CD4-positive, alpha-beta T cell (primary cell): ENCODE measurements around the gene FSTL5. TPM values are rescaled to one million over a fixed set of nuclear protein-coding genes. Genes with fewer than 3 reads are reported as not detected.

Source experiments
- ATAC-seq: fragments of 200-7000 bp; cut with Tn5 transposase; one replicate; pipeline ENCODE4 v1.10.0; 2022; ENCODE audit warnings: mild to moderate bottlenecking; ENCODE audit not compliant: poor library complexity
- CTCF ChIA-PET: fragments of 350-600 bp; sonication (Branson Sonifier 250); formaldehyde crosslinking; loops from one replicate; lab custom pipeline; 2021; ENCODE audit warnings: antibody characterized with exemption, inconsistent platforms; lab: Charles Lee
- POLR2A ChIA-PET: fragments of 350-600 bp; sonication (Branson Sonifier 250); formaldehyde crosslinking; loops from one replicate; lab custom pipeline; 2021; ENCODE audit warnings: antibody characterized with exemption, inconsistent platforms; lab: Charles Lee
- DNase-seq, 14 experiments: peaks; one replicate each; pipeline ENCODE4 v3.0.0-alpha.2; 2013 to 2020; ENCODE audit warnings: mixed read lengths in 2 of 14
- H3K27ac ChIP-seq, 2 donors: one replicate each; pipeline versions ENCODE4 v1.5.1 to v1.7.0; 2013; ENCODE audit warnings: low read length in 2 of 2, low read depth in 1 of 2, mild to moderate bottlenecking in 1 of 2
- H3K27me3 ChIP-seq, 2 experiments: 1 replicate in 1 of 2; 2 replicates in 1 of 2; pipeline versions ENCODE4 v1.6.1 to v1.7.0; 2013; ENCODE audit warnings: low read length in 2 of 2, control low read depth in 1 of 2, mild to moderate bottlenecking in 1 of 2, moderate library complexity in 1 of 2; ENCODE audit not compliant: insufficient read depth in 2 of 2, control insufficient read depth in 1 of 2
- H3K36me3 ChIP-seq: one replicate; pipeline ENCODE4 v1.6.1; 2013; ENCODE audit warnings: low read length, control low read depth; ENCODE audit not compliant: insufficient read depth
- H3K4me1 ChIP-seq: one replicate; pipeline ENCODE4 v1.6.1; 2013; ENCODE audit warnings: low read length, control low read depth; ENCODE audit not compliant: insufficient read depth
- H3K4me3 ChIP-seq: one replicate; pipeline ENCODE4 v1.5.1; 2013; ENCODE audit warnings: mild to moderate bottlenecking, low read length, moderate library complexity
- H3K9me3 ChIP-seq, 2 experiments: 1 replicate in 1 of 2; 2 replicates in 1 of 2; pipeline versions ENCODE4 v1.6.1 to v1.7.0; 2013; ENCODE audit warnings: low read length in 2 of 2, mild to moderate bottlenecking in 2 of 2, control low read depth in 1 of 2, moderate library complexity in 1 of 2; ENCODE audit not compliant: control insufficient read depth in 1 of 2, insufficient read depth in 1 of 2
- H3K27ac Mint-ChIP-seq: one replicate; pipeline ENCODE4 v1.8.0; 2020; ENCODE audit warnings: mixed read lengths
- H3K27me3 Mint-ChIP-seq: one replicate; pipeline ENCODE4 v1.8.0; 2021; ENCODE audit warnings: mixed read lengths
- H3K36me3 Mint-ChIP-seq: one replicate; pipeline ENCODE4 v1.8.0; 2021; ENCODE audit warnings: low read depth, mixed read lengths
- H3K4me1 Mint-ChIP-seq: one replicate; pipeline ENCODE4 v1.8.0; 2021; ENCODE audit warnings: low read depth, mixed read lengths
- H3K4me3 Mint-ChIP-seq: one replicate; pipeline ENCODE4 v1.8.0; 2020; ENCODE audit warnings: mild to moderate bottlenecking, mixed read lengths
- H3K9me3 Mint-ChIP-seq: one replicate; pipeline ENCODE4 v1.8.0; 2020; ENCODE audit warnings: mixed read lengths
- CTCF ChIP-seq: fragments of 200-600 bp; IDR thresholded peaks from one replicate; pipeline ENCODE4 v1.8.0; 2022; ENCODE audit warnings: antibody characterized with exemption, mild to moderate bottlenecking
- intact Hi-C, 2 experiments: fragments of 100-400 bp; cut with DNase I in 1 of 2; cut with micrococcal nuclease in 1 of 2; formaldehyde crosslinking; loops; one replicate each; pipeline versions ENCODE4 v1.15.1 to v1.9.0; 2023 to 2025; cut with DNase I, micrococcal nuclease
- total RNA-seq, 174 experiments: library from RNA in 2 of 174; stranded (reverse) in 2 of 174; gene quantifications; one replicate each; pipeline ENCODE4 v1.2.3 and lab custom pipeline; 2021 to 2026

Gene FSTL5
- total RNA-seq, 2 experiments from 2014 or later: not detected

GRCh38 chr4:162046135-162046534, 117.7 kb downstream of the FSTL5 start:
- Mint-ChIP-seq H3K9me3 (peaks cover 6% of the 10 kb centered on the region), H3K4me1 (no peaks in the 10 kb centered on the region), H3K27ac (no peak overlapping the region), H3K4me3 (no peak overlapping the region), H3K36me3 (no peaks in the 10 kb centered on the region), H3K27me3 (no peaks in the 10 kb centered on the region)
- no peaks in the 10 kb centered on the region for H3K4me1 ChIP-seq
- no peak for ATAC-seq
- TF ChIP-seq CTCF: no peak
- peaks cover 0 to 4% of the 10 kb centered on the region in 2 experiments for H3K9me3 ChIP-seq
- DNase-seq: no peak
- no peak overlapping the region for H3K4me3 ChIP-seq
- ChIA-PET CTCF (no interaction called here), POLR2A (no interaction called here)
- H3K27ac ChIP-seq: no peak overlapping the region
- intact Hi-C loops: no loop called here
- H3K36me3 ChIP-seq: no peaks in the 10 kb centered on the region
- H3K27me3 ChIP-seq: no peaks in the 10 kb centered on the region

GRCh38 chr4:162038112-162038511, 125.7 kb downstream of the FSTL5 start:
- no peak for DNase-seq
- no peaks in the 10 kb centered on the region for H3K4me1 ChIP-seq
- no peak overlapping the region for H3K27ac ChIP-seq
- ChIA-PET CTCF (no interaction called here), POLR2A (no interaction called here)
- no peak overlapping the region for H3K4me3 Mint-ChIP-seq
- no peaks in the 10 kb centered on the region for H3K36me3 Mint-ChIP-seq
- no peaks in the 10 kb centered on the region for H3K27me3 Mint-ChIP-seq
- no peak overlapping the region for H3K27ac Mint-ChIP-seq
- H3K36me3 ChIP-seq: no peaks in the 10 kb centered on the region
- intact Hi-C loops: no loop called here
- H3K4me3 ChIP-seq: no peak overlapping the region
- no peak for ATAC-seq
- TF ChIP-seq CTCF: no peak
- H3K9me3 Mint-ChIP-seq: no peaks in the 10 kb centered on the region
- H3K9me3 ChIP-seq: peaks cover 0 to 4% of the 10 kb centered on the region in 2 experiments
- no peaks in the 10 kb centered on the region for H3K27me3 ChIP-seq
- H3K4me1 Mint-ChIP-seq: no peaks in the 10 kb centered on the region

GRCh38 chr4:162017863-162018262, 145.9 kb downstream of the FSTL5 start:
- intact Hi-C loops: no loop called here
- no peaks in the 10 kb centered on the region for H3K4me1 ChIP-seq
- H3K9me3 ChIP-seq: peaks cover 0 to 4% of the 10 kb centered on the region in 2 experiments
- Mint-ChIP-seq H3K36me3 (no peaks in the 10 kb centered on the region), H3K27ac (no peak overlapping the region), H3K27me3 (no peaks in the 10 kb centered on the region), H3K4me3 (no peak overlapping the region), H3K4me1 (no peaks in the 10 kb centered on the region), H3K9me3 (peaks cover 2% of the 10 kb centered on the region)
- POLR2A ChIA-PET: no interaction called here
- no peak for TF ChIP-seq CTCF
- H3K27me3 ChIP-seq: no peaks in the 10 kb centered on the region
- CTCF ChIA-PET: no interaction called here
- no peak for ATAC-seq
- no peak overlapping the region for H3K4me3 ChIP-seq
- DNase-seq: no peak
- H3K27ac ChIP-seq: no peak overlapping the region
- no peaks in the 10 kb centered on the region for H3K36me3 ChIP-seq
